Fibroblast of skin of right quadriceps (primary cell): ENCODE data around the gene CANX.

Source experiments
- DNase-seq: peaks from one replicate; pipeline ENCODE4 v3.0.0-alpha.2; 2013

CANX gene

GRCh38 chr5:179759581-179760551 is 61.1 kb downstream of the CANX start:
- no peak for DNase-seq

GRCh38 chr5:179762079-179762780 is 63.5 kb downstream of the CANX start:
- DNase-seq, result peak; percentile 54

GRCh38 chr5:179762781-179763176 is 64.0 kb downstream of the CANX start:
- peak; percentile 53 for DNase-seq

GRCh38 chr5:179763215-179763945 is 64.6 kb downstream of the CANX start:
- peak; percentile 84 for DNase-seq

GRCh38 chr5:179764056-179764455 is 65.3 kb downstream of the CANX start:
- DNase-seq, result no peak

- peak; percentile 82 for DNase-seq
Observed at GRCh38 chr5:179765400-179765799, 66.6 kb downstream of the CANX start.

- DNase-seq, result peak; percentile 39
Observed at GRCh38 chr5:179766021-179766725, 67.4 kb downstream of the CANX start.

GRCh38 chr5:179766726-179767455 is 68.1 kb downstream of the CANX start:
- DNase-seq, result no peak

GRCh38 chr5:179767496-179768100 is 68.8 kb downstream of the CANX start:
- no peak for DNase-seq

- DNase-seq, result no peak
Observed at GRCh38 chr5:179768326-179769085, 69.7 kb downstream of the CANX start.

GRCh38 chr5:179769271-179769670 is 70.5 kb downstream of the CANX start:
- no peak for DNase-seq

- DNase-seq, result no peak
Observed at GRCh38 chr5:179769796-179770195, 71.0 kb downstream of the CANX start.

- no peak for DNase-seq
Observed at GRCh38 chr5:179771311-179771895, 72.6 kb downstream of the CANX start.

GRCh38 chr5:179772351-179772750 is 73.6 kb downstream of the CANX start:
- no peak for DNase-seq

- DNase-seq, result no peak
Observed at GRCh38 chr5:179773686-179774040, 74.9 kb downstream of the CANX start.

GRCh38 chr5:179774442-179774841 is 75.7 kb downstream of the CANX start:
- no peak for DNase-seq

GRCh38 chr5:179776411-179776938 is 77.7 kb downstream of the CANX start:
- no peak for DNase-seq

GRCh38 chr5:179777456-179777855 is 78.7 kb downstream of the CANX start:
- no peak for DNase-seq

GRCh38 chr5:179777909-179778308 is 79.1 kb downstream of the CANX start:
- DNase-seq, result no peak

GRCh38 chr5:179778591-179778990 is 79.8 kb downstream of the CANX start:
- no peak for DNase-seq
